SU-DHL-6 (cell line): ENCODE results near the gene CTDSPL.

Experiments used
- H2AFZ ChIP-seq: fragments of 200-600 bp; sonication (generic); 2 replicates; pipeline ENCODE4 v1.6.1; 2014; ENCODE audit warnings: low read depth, mild to moderate bottlenecking, moderate library complexity, mixed read lengths, antibody characterized with exemption, low read length; ENCODE audit not compliant: severe bottlenecking
- H3F3A ChIP-seq: fragments of 200-600 bp; shearing (Covaris generic); 2 replicates; pipeline ENCODE4 v1.6.0; 2016; ENCODE audit warnings: antibody characterized with exemption, mild to moderate bottlenecking; ENCODE audit not compliant: insufficient read depth
- H3K27ac ChIP-seq: fragments of 200-600 bp; sonication (generic); 2 replicates; pipeline ENCODE4 v1.5.1; 2016; ENCODE audit warnings: low read depth, mild to moderate bottlenecking, low read length, moderate library complexity, mixed read lengths
- H3K27me3 ChIP-seq: fragments of 200-600 bp; sonication (generic), shearing (Covaris generic); 2 replicates; pipeline ENCODE4 v1.6.0; 2014; ENCODE audit warnings: mild to moderate bottlenecking, low read length
- H3K36me3 ChIP-seq: fragments of 200-600 bp; sonication (generic); 2 replicates; pipeline ENCODE4 v1.6.1; 2014; ENCODE audit warnings: mild to moderate bottlenecking, low read length, mixed read lengths
- H3K4me2 ChIP-seq: fragments of 300-600, 200-600 bp; shearing (Covaris generic), sonication (generic); 2 replicates; pipeline ENCODE4 v1.6.0; 2014; ENCODE audit warnings: low read length, low read depth, mild to moderate bottlenecking; ENCODE audit not compliant: poor library complexity, severe bottlenecking
- H3K4me3 ChIP-seq: fragments of 200-600 bp; sonication (generic); 2 replicates; pipeline ENCODE4 v1.5.1; 2014; ENCODE audit warnings: antibody characterized with exemption, low read length, mild to moderate bottlenecking, mixed read lengths; ENCODE audit not compliant: insufficient read depth, poor library complexity, severe bottlenecking
- H3K79me2 ChIP-seq: fragments of 200-600 bp; sonication (generic); 2 replicates; pipeline ENCODE4 v1.6.1; 2014; ENCODE audit warnings: mild to moderate bottlenecking, low read length, moderate library complexity; ENCODE audit not compliant: insufficient read depth
- H3K9ac ChIP-seq: fragments of 200-600 bp; sonication (generic); 2 replicates; pipeline ENCODE4 v1.7.0; 2014; ENCODE audit warnings: mild to moderate bottlenecking, low read length
- H3K9me2 ChIP-seq: fragments of 200-600 bp; sonication (generic); replicated peaks from 2 replicates; pipeline ENCODE4 v1.6.1; 2014; ENCODE audit warnings: low read length; ENCODE audit not compliant: insufficient read depth
- H3K9me3 ChIP-seq: fragments of 200-600 bp; sonication (generic); 2 replicates; pipeline ENCODE4 v1.6.1; 2014; ENCODE audit warnings: low read length, mixed read lengths; ENCODE audit not compliant: insufficient read depth
- H4K20me1 ChIP-seq: fragments of 200-600 bp; sonication (generic); 2 replicates; pipeline ENCODE4 v1.6.1; 2014; ENCODE audit warnings: low read depth, mild to moderate bottlenecking, antibody characterized with exemption, low read length, moderate library complexity, mixed read lengths
- CTCF ChIP-seq: fragments of 200-600 bp; sonication (generic); IDR thresholded peaks from one replicate; pipeline ENCODE4 v1.5.1; 2017; ENCODE audit warnings: antibody characterized with exemption, mild to moderate bottlenecking, low read length, moderate library complexity; ENCODE audit not compliant: insufficient read depth, poor library complexity, severe bottlenecking
- EZH2phosphoT487 ChIP-seq: fragments of 200-600 bp; sonication (generic), shearing (Covaris generic); conservative IDR thresholded peaks from 2 replicates; pipeline ENCODE4 v1.6.1; 2018; ENCODE audit warnings: mild to moderate bottlenecking, antibody characterized with exemption, low read length, moderate library complexity, mixed read lengths

The CTDSPL gene

GRCh38 chr3:38002291-38002876, 140.7 kb downstream of the CTDSPL start:
- no peaks in the 10 kb centered on the region for H3K79me2 ChIP-seq
- H4K20me1 ChIP-seq, result no peaks in the 10 kb centered on the region
- no peaks in the 10 kb centered on the region for H3K9me3 ChIP-seq
- H3K27me3 ChIP-seq, result no peaks in the 10 kb centered on the region
- H3K9me2 ChIP-seq, result no peaks in the 10 kb centered on the region
- no peak overlapping the region for H3K27ac ChIP-seq
- no peak for TF ChIP-seq CTCF
- TF ChIP-seq EZH2phosphoT487, result no peak
- H3K9ac ChIP-seq, result no peak overlapping the region
- no peaks in the 10 kb centered on the region for H3K36me3 ChIP-seq
- no peak overlapping the region for H3K4me3 ChIP-seq
- H2AFZ ChIP-seq, result no peak overlapping the region
- H3F3A ChIP-seq, result no peaks in the 10 kb centered on the region
- H3K4me2 ChIP-seq, result no peak overlapping the region

GRCh38 chr3:38002940-38003339, 141.3 kb downstream of the CTDSPL start:
- H3F3A ChIP-seq, result no peaks in the 10 kb centered on the region
- H3K27me3 ChIP-seq, result no peaks in the 10 kb centered on the region
- no peak overlapping the region for H3K4me3 ChIP-seq
- TF ChIP-seq CTCF (no peak), EZH2phosphoT487 (no peak)
- H3K27ac ChIP-seq, result no peak overlapping the region
- H3K79me2 ChIP-seq, result no peaks in the 10 kb centered on the region
- no peaks in the 10 kb centered on the region for H3K9me3 ChIP-seq
- H3K36me3 ChIP-seq, result no peaks in the 10 kb centered on the region
- H4K20me1 ChIP-seq, result no peaks in the 10 kb centered on the region
- H3K9me2 ChIP-seq, result no peaks in the 10 kb centered on the region
- no peak overlapping the region for H3K9ac ChIP-seq
- no peak overlapping the region for H3K4me2 ChIP-seq
- H2AFZ ChIP-seq, result no peak overlapping the region

GRCh38 chr3:38003371-38003816, 141.7 kb downstream of the CTDSPL start:
- Histone ChIP-seq H3K27ac (no peak overlapping the region), H3K4me2 (no peak overlapping the region), H3K27me3 (no peaks in the 10 kb centered on the region), H3K4me3 (no peak overlapping the region), H3K9ac (no peak overlapping the region), H3K36me3 (no peaks in the 10 kb centered on the region), H3F3A (no peaks in the 10 kb centered on the region), H3K9me3 (no peaks in the 10 kb centered on the region), H2AFZ (no peak overlapping the region), H4K20me1 (no peaks in the 10 kb centered on the region), H3K9me2 (no peaks in the 10 kb centered on the region), H3K79me2 (no peaks in the 10 kb centered on the region)
- TF ChIP-seq CTCF (peak; percentile 78), EZH2phosphoT487 (no peak)
